ENCODE measurements around the gene BTBD2.

The BTBD2 gene

DNA sequence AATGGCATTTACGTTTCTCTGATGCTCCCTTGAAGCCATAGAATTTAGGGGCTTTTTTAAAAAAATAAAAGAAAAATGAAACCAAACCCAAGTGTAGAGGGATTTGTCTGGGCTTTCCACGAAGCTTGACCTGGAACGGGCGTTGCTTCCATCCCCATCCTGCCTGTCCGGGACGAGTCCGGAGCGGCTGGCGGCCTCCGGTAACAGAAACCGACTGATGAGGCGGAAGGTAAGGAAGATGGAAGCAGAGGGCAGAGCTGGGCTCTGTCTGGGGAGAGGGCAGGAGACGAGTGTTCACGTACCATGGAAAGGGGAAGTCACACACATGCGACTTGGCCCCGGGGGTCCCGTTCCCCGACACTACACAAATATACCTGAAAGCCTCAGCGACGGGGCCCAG, 34.3 kb downstream of the BTBD2 start:
- no peak for DNase-seq

GRCh38 chr19:1980809-1981181, 34.7 kb downstream of the BTBD2 start:
- DNase-seq, result no peak

DNA sequence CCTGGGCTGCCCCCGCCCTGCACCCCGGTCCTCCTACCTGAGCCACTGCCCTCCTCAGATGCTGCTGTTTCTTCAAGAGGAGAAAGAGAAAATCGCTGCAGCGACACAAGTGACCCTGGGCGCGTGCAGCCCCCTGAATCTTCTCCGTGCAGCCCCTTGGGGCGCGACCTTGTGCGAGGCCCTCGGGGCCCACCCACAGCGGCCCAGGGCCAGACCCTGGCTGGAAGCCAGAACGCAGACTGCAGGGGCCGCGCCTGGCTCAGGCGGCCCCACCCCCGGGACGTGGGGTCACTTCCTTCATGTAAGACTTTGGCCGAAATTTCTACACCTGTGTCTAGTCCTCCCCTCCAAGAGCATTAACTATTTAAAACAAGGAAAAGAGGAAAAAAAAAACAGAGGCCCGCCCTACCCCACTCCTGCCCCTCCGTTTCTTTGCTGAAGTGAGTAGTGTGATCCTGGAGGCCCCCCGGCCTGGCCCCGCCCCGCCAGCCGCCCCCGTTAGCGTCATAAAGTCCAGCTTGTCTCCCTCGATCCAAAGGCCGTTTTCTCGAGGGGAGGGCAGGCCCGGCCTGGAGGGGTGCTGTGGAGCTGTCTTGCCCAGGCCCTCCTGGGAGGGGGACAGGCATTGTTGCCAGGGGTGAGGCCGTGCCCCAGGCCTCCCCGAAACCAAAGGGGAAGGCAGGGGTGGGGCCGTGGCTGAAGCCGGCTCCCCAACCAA, 35.3 kb downstream of the BTBD2 start:
- no peak for DNase-seq

DNA sequence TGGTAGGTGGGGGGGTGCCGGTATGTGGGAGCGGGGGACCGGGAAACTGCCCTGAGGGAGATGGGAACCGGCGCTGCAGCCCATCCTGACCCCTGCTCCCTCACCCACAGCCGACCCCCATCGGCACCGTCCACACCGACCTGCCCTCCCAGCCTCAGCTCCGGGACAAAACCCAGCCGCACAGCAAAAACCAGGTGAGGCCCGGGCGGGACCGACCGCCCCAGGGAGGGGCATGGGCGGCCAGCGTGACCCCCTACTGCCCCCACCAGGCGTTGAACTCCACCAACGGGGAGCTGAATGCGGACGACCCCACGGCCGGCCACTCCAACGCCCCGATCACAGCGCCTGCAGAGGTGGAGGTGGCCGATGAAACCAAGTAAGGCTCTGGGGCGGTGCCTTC, 35.9 kb downstream of the BTBD2 start:
- no peak for DNase-seq

DNA sequence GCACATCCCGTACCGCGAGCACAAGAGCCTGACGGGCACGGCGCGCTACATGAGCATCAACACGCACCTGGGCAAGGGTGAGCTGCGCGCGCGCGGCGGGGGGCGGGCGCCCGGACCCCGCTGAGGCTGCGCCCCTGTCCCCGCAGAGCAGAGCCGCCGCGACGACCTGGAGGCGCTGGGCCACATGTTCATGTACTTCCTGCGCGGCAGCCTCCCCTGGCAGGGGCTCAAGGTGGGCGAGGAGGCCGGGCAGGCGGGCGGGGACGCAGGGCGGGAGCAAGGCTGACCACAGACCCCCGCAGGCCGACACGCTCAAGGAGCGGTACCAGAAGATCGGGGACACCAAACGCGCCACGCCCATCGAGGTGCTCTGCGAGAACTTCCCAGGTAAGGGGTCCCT, 36.5 kb downstream of the BTBD2 start:
- no peak for DNase-seq

- DNase-seq, result no peak
Measured at GRCh38 chr19:1978346-1978894, 37.1 kb downstream of the BTBD2 start.

- DNase-seq, result no peak
Measured at GRCh38 chr19:1977120-1977519, 38.4 kb downstream of the BTBD2 start.

GRCh38 chr19:1975162-1975480, 40.4 kb downstream of the BTBD2 start:
- no peak for DNase-seq

GRCh38 chr19:1974381-1975161, 40.9 kb downstream of the BTBD2 start:
- no peak for DNase-seq

DNA sequence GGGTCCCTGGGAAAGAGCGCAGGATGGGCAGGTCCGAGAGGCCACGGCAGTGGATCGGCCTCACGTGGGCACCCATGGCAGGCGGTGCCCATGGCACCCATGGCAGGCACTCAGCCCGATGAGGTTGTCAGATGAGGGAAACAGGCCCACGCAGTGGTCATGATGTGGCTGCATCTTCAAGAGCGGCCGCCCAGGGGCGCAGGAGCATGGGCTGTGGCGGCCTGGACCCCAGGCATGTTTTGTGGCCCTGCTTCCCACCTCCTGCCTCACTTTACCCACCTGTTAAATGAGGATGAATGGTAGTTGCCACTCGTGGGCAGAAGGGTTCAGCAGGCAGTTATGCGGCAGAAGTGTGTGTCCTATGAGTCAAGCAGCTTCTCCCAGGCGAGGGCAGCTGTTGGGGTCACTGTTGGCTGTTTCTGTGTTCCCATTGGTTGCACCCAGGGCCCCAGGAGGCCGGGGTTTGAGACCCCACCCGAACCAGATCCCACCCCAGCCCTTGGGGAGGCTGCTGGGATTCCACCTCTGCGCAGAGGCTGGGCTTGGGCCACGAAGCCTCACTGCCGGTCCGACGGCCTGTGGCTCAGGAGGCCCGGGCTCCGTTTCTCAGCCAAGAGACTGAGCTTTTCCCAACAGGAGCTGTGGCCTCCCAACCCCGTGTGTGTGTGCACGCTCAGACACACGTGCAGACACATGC, 44.6 kb downstream of the BTBD2 start:
- no peak for DNase-seq

GRCh38 chr19:1970003-1970805, 45.3 kb downstream of the BTBD2 start:
- no peak for DNase-seq

DNA sequence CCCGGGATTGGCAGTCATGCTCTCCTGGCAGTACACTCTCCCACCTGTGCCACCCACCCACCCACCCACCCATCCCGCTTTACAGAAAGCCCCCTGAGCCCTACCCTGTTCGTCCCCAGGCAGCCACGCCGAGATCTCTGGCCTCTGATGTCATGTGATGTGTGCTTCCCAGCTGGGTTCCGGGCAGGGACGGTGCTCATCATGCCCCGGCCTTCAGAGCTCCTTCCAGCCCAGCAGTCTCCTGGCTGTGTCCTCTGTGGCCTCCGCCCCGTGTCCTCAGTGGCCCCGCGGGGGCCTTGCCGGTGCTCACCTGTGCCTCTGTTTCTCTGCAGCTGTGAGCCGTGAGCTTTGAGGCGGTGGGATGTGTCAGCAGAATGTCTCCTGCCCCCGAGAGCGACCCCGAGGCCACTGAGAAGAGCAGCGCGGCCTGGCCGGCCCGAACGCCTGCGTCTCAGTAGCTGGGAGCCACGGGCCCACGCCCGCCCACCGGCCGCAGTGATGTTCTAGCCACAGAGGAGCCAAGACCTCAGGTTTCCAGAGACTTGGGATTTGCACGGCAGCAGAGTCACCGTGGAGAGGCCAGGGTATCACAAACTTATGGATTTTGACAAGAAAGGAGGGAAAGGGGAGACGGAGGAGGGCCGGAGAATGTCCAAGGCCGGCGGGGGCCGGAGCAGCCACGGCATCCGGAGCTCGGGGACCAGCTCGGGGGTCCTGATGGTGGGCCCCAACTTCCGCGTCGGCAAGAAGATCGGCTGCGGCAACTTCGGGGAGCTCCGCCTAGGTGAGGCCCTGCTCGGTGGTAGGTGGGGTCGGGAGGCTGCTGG, 46.1 kb downstream of the BTBD2 start:
- no peak for DNase-seq

GRCh38 chr19:1968279-1969175, 47.0 kb downstream of the BTBD2 start:
- no peak for DNase-seq

- DNase-seq, result no peak
Measured at GRCh38 chr19:1967087-1967608, 48.4 kb downstream of the BTBD2 start.

- DNase-seq, result no peak
Measured at GRCh38 chr19:1962674-1963073, 52.8 kb downstream of the BTBD2 start.

- no peak for DNase-seq
Measured at GRCh38 chr19:1961000-1961883, 54.3 kb downstream of the BTBD2 start.

DNA sequence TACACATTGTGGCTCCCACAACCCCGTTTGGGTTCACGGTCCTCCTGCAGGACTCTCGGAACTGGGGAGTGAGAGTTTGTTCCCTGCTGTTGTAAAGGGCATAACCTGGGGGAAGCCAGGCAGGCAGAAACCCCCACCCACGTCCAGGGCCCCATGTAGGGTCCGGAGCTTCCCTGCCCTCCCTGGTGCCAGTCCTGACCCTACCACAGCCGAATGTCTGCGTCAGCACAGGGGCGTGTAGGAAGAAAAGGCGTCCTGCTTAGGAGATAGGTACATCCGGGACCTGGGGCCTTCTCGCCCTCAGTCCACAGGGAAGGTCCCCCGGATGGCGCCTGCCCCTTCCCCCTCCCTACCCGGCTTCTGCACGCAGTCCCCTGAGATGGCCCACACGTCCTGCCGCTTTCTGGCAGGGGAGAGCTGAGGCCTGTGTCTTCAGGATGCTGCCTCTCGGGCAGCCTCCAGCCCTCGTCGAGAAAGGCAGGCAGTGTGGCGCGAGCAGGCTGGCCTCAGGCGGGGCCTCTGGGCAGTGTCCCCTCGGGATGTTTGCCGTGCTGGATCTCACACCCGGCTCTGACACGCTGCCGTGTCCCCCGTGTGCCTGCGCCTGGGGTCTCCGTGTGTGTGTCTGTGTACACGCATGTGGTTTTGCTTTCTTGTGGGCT, 55.5 kb downstream of the BTBD2 start:
- no peak for DNase-seq

DNA sequence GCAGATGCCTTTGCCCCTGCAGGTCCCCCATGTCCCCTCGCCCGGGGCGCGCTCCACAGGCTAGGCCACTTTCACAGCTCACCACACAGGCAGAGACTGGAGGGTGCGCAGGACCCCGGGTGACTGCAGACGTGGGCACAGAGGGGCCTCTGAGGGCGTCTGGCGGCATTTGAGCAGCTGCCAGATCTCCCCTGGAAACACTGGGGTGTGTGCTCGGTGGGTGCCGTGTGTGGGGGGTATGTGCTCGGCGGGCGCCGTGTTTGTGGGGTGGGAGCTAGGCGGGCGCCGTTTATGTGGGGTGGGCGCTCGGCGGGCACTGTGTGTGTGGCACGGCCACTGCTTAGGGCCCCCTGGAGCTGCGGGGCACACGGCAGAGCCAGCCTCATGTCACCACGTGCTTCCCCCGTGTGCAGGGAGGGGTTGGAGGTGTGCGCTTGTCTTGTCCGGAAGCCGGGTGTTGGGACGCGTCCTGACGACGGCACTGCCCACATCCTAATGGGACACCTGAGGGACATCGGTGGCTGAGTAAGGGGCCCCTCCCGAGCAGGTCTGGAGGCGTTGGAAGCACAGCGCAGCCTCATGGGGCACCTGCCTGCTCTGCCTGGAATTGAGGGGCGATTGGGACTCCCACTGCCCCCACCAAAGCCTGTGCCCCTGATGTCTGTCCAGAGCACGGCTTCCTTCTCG, 57.8 kb downstream of the BTBD2 start:
- no peak for DNase-seq

All from NCI-H345 (cell line).